H9 (cell line): ENCODE results near the gene AGBL3. TPM values are rescaled to one million over a fixed set of nuclear protein-coding genes. Genes with fewer than 3 reads are reported as not detected.

ENCODE experiments used
- DNase-seq: peaks from one replicate; pipeline ENCODE4 v3.0.0-alpha.2; 2017
- H2AFZ ChIP-seq: one replicate; pipeline ENCODE4 v1.6.1; 2013; ENCODE audit warnings: mild to moderate bottlenecking, low read length, control low read depth, moderate library complexity
- H2AK5ac ChIP-seq: 2 replicates; pipeline ENCODE4 v1.6.1; 2013; ENCODE audit warnings: low read length, control low read depth, mixed read lengths; ENCODE audit not compliant: insufficient read length
- H2BK120ac ChIP-seq: one replicate; pipeline ENCODE4 v1.6.1; 2013; ENCODE audit warnings: low read depth, mild to moderate bottlenecking, low read length, control low read depth, inconsistent platforms; ENCODE audit not compliant: poor library complexity, severe bottlenecking
- H2BK12ac ChIP-seq: 2 replicates; pipeline ENCODE4 v1.6.1; 2013; ENCODE audit warnings: low read length, control low read depth, mixed read lengths, low read depth; ENCODE audit not compliant: insufficient read length
- H2BK15ac ChIP-seq: 2 replicates; pipeline ENCODE4 v1.6.1; 2013; ENCODE audit warnings: low read depth, low read length, control low read depth
- H2BK20ac ChIP-seq: one replicate; pipeline ENCODE4 v1.6.1; 2013; ENCODE audit warnings: low read depth, mild to moderate bottlenecking, low read length, control low read depth, inconsistent platforms; ENCODE audit not compliant: poor library complexity, severe bottlenecking
- H2BK5ac ChIP-seq: 2 replicates; pipeline ENCODE4 v1.6.1; 2013; ENCODE audit warnings: low read length, control low read depth, mixed read lengths; ENCODE audit not compliant: insufficient read length
- H3K14ac ChIP-seq: 2 replicates; pipeline ENCODE4 v1.6.1; 2013; ENCODE audit warnings: low read length, control low read depth; ENCODE audit not compliant: insufficient read depth
- H3K18ac ChIP-seq: 2 replicates; pipeline ENCODE4 v1.6.1; 2013; ENCODE audit warnings: low read depth, mild to moderate bottlenecking, mixed read lengths, low read length, control low read depth; ENCODE audit not compliant: insufficient read length
- H3K23ac ChIP-seq: 2 replicates; pipeline ENCODE4 v1.6.1; 2013; ENCODE audit warnings: low read length, control low read depth, mixed read lengths, low read depth; ENCODE audit not compliant: insufficient read length
- H3K23me2 ChIP-seq: 2 replicates; pipeline ENCODE4 v1.6.1; 2013; ENCODE audit warnings: low read depth, mild to moderate bottlenecking, mixed read lengths, low read length, control low read depth; ENCODE audit not compliant: insufficient read length, poor library complexity, severe bottlenecking
- H3K27ac ChIP-seq: 2 replicates; pipeline ENCODE4 v1.5.1; 2013; ENCODE audit warnings: low read length, control low read depth, mixed read lengths, low read depth; ENCODE audit not compliant: insufficient read length
- H3K27me3 ChIP-seq: 2 replicates; pipeline ENCODE4 v1.6.1; 2013; ENCODE audit warnings: low read length, control low read depth, inconsistent platforms; ENCODE audit not compliant: insufficient read depth
- H3K4ac ChIP-seq: 2 replicates; pipeline ENCODE4 v1.6.1; 2013; ENCODE audit warnings: low read depth, mild to moderate bottlenecking, control low read depth, inconsistent platforms, low read length, moderate library complexity
- H3K4me1 ChIP-seq: 2 replicates; pipeline ENCODE4 v1.6.1; 2013; ENCODE audit warnings: low read length, control low read depth, inconsistent platforms; ENCODE audit not compliant: insufficient read depth
- H3K4me2 ChIP-seq: 2 replicates; pipeline ENCODE4 v1.6.1; 2013; ENCODE audit warnings: low read length, control low read depth, mixed read lengths; ENCODE audit not compliant: insufficient read length, insufficient read depth
- H3K56ac ChIP-seq: 2 replicates; pipeline ENCODE4 v1.6.1; 2013; ENCODE audit warnings: low read depth, mild to moderate bottlenecking, mixed read lengths, low read length, control low read depth; ENCODE audit not compliant: insufficient read length
- H3K79me1 ChIP-seq: 2 replicates; pipeline ENCODE4 v1.6.1; 2013; ENCODE audit warnings: low read depth, mild to moderate bottlenecking, moderate library complexity, low read length, control low read depth, inconsistent platforms; ENCODE audit not compliant: insufficient read depth, poor library complexity, severe bottlenecking
- H3K79me2 ChIP-seq: 2 replicates; pipeline ENCODE4 v1.6.1; 2013; ENCODE audit warnings: low read length, control low read depth, inconsistent platforms; ENCODE audit not compliant: insufficient read depth
- H3K9ac ChIP-seq: 2 replicates; pipeline ENCODE4 v1.6.1; 2013; ENCODE audit warnings: low read length, control low read depth, mixed read lengths; ENCODE audit not compliant: insufficient read length; ENCODE audit errors: extremely low read depth
- H3K9me3 ChIP-seq: one replicate; pipeline ENCODE4 v1.6.1; 2013; ENCODE audit warnings: low read depth, low read length, inconsistent platforms; ENCODE audit not compliant: control insufficient read depth
- H3T11ph ChIP-seq: one replicate; pipeline ENCODE4 v1.6.1; 2013; ENCODE audit warnings: mild to moderate bottlenecking, low read length, control low read depth, inconsistent platforms
- H4K20me1 ChIP-seq: one replicate; pipeline ENCODE4 v1.6.1; 2013; ENCODE audit not compliant: control insufficient read depth, insufficient read length, insufficient read depth
- H4K5ac ChIP-seq: 2 replicates; pipeline ENCODE4 v1.6.1; 2013; ENCODE audit warnings: low read depth, mild to moderate bottlenecking, mixed read lengths, low read length, control low read depth; ENCODE audit not compliant: insufficient read length
- H4K8ac ChIP-seq: replicated peaks from 2 replicates; pipeline ENCODE4 v1.6.1; 2013; ENCODE audit warnings: low read length, control low read depth, mixed read lengths, low read depth; ENCODE audit not compliant: insufficient read length
- H4K91ac ChIP-seq: 2 replicates; pipeline ENCODE4 v1.6.1; 2013; ENCODE audit warnings: low read depth, mild to moderate bottlenecking, moderate library complexity, mixed read lengths, low read length, control low read depth; ENCODE audit not compliant: insufficient read length
- H3K27ac Mint-ChIP-seq, 3 experiments: 2 replicates in 2 of 3; 3 replicates in 1 of 3; pipeline ENCODE4 v1.8.0; 2020 to 2021; ENCODE audit warnings: mixed read lengths in 3 of 3, mild to moderate bottlenecking in 1 of 3, moderate library complexity in 1 of 3
- H3K27me3 Mint-ChIP-seq: 2 replicates; pipeline ENCODE4 v1.8.0; 2021; ENCODE audit warnings: low read depth, mild to moderate bottlenecking, moderate library complexity, mixed read lengths
- H3K36me3 Mint-ChIP-seq, 3 experiments: 2 replicates in 2 of 3; 3 replicates in 1 of 3; pipeline ENCODE4 v1.8.0; 2020 to 2021; ENCODE audit warnings: low read depth in 3 of 3, mixed read lengths in 3 of 3; ENCODE audit not compliant: insufficient read depth in 1 of 3
- H3K4me1 Mint-ChIP-seq, 2 experiments: 2 replicates each; pipeline ENCODE4 v1.8.0; 2020; ENCODE audit warnings: mixed read lengths in 2 of 2
- H3K4me3 Mint-ChIP-seq, 2 experiments: 2 replicates in 1 of 2; 3 replicates in 1 of 2; pipeline ENCODE4 v1.8.0; 2020 to 2021; ENCODE audit warnings: mild to moderate bottlenecking in 2 of 2, mixed read lengths in 2 of 2, moderate library complexity in 1 of 2
- H3K9me3 Mint-ChIP-seq, 2 experiments: 2 replicates in 1 of 2; 3 replicates in 1 of 2; pipeline ENCODE4 v1.8.0; 2020; ENCODE audit warnings: mild to moderate bottlenecking in 2 of 2, mixed read lengths in 2 of 2, moderate library complexity in 1 of 2
- CTCF ChIP-seq: fragments of 200-600 bp; sonication (generic); conservative IDR thresholded peaks from 3 replicates; pipeline ENCODE4 v1.8.0; 2021; ENCODE audit warnings: antibody characterized with exemption, mild to moderate bottlenecking
- WGBS: extraction: QIAGEN DNeasy Blood & Tissue Kit; methylation state at CpG from one replicate; pipeline ENCODE4 v1.1.7; 2013; ENCODE audit warnings: missing lambda C conversion rate, low lambda C conversion rate, mixed read lengths; ENCODE audit not compliant: insufficient read length; ENCODE audit errors: extremely low coverage; 5-methylcytosine and 5-hydroxymethylcytosine counted together
- total RNA-seq: library from RNA; stranded (reverse); gene quantifications from 2 replicates; pipeline ENCODE4 v1.2.1, GENCODE V29; 2021

Gene AGBL3
- total RNA-seq, 1 experiment from 2014 or later: 2.4 TPM

- no peaks in the 10 kb centered on the region for H3K4me1 ChIP-seq
- WGBS: no CpG with 5 or more reads among the region's 3 CpGs
- no peak overlapping the region for H2BK12ac ChIP-seq
- H2AK5ac ChIP-seq: no peak overlapping the region
- Mint-ChIP-seq H3K9me3 (no peaks in the 10 kb centered on the region), H3K4me3 (no peak overlapping the region), H3K36me3 (peaks cover 22 to 49% (median 37%) of the 10 kb centered on the region in 3 experiments; a peak in 6 of 7 replicates), H3K27me3 (no peaks in the 10 kb centered on the region), H3K27ac (no peak overlapping the region), H3K4me1 (peaks cover 11 to 13% of the 10 kb centered on the region in 2 experiments)
- no peaks in the 10 kb centered on the region for H3K23me2 ChIP-seq
- no peak overlapping the region for H3K23ac ChIP-seq
- H3K4me2 ChIP-seq: no peak overlapping the region
- H3K79me2 ChIP-seq: no peaks in the 10 kb centered on the region
- H4K91ac ChIP-seq: no peak overlapping the region
- no peak for TF ChIP-seq CTCF
- no peak overlapping the region for H3K9ac ChIP-seq
- H4K8ac ChIP-seq: no peak overlapping the region
- DNase-seq: no peak
- H3K4ac ChIP-seq: no peak overlapping the region
- no peak overlapping the region for H3K14ac ChIP-seq
- no peak overlapping the region for H3K56ac ChIP-seq
- no peak overlapping the region for H2BK120ac ChIP-seq
- no peak overlapping the region for H2BK15ac ChIP-seq
- no peak overlapping the region for H4K5ac ChIP-seq
- H3K27ac ChIP-seq: no peak overlapping the region
- H3K79me1 ChIP-seq: no peaks in the 10 kb centered on the region
- no peaks in the 10 kb centered on the region for H4K20me1 ChIP-seq
- no peaks in the 10 kb centered on the region for H3K27me3 ChIP-seq
- H3T11ph ChIP-seq: no peak overlapping the region
- H3K9me3 ChIP-seq: no peaks in the 10 kb centered on the region
- H2AFZ ChIP-seq: no peak overlapping the region
- no peak overlapping the region for H2BK5ac ChIP-seq
- H3K18ac ChIP-seq: no peak overlapping the region
- H2BK20ac ChIP-seq: no peak overlapping the region
Measured at GRCh38 chr7:134945691-134946090, 40.6 kb upstream of the AGBL3 start.
